ENCODE measurements around the gene LITAFD. TPM values are rescaled to one million over a fixed set of nuclear protein-coding genes. Genes with fewer than 3 reads are reported as not detected.

The LITAFD gene
- not detected in 2 replicates for total RNA-seq

GRCh38 chr16:8882041-8882617, at the start of gene LITAFD:
Gene LITAFD (plus strand): TSS chr16:8882351. CDS start chr16:8884356, 2,005 bp downstream.

GRCh38 chr16:8868416-8869211, 13.5 kb upstream of the LITAFD start, which contains the start of gene CARHSP1:
Gene CARHSP1 (minus strand): TSS chr16:8869006. CDS start chr16:8859328, 9,678 bp downstream.

Other genes with a start within 250 kb of the LITAFD start
- 2.6 and 3.4 TPM in 2 replicates for gene ABAT, start 207.7 kb upstream of the LITAFD start, total RNA-seq
- 3.8 and 5.0 TPM in 2 replicates for gene TMEM186, start 84.7 kb upstream of the LITAFD start, total RNA-seq
- gene PMM2, start 84.5 kb upstream of the LITAFD start, total RNA-seq: 27.3 and 32.8 TPM in 2 replicates
- 87.0 and 99.0 TPM in 2 replicates for gene CARHSP1, start 13.3 kb upstream of the LITAFD start, total RNA-seq
- gene USP7, start 81.6 kb downstream of the LITAFD start, total RNA-seq: 61.7 and 65.0 TPM in 2 replicates
- 66.8 and 77.7 TPM in 2 replicates for gene HAPSTR1, start 209.3 kb downstream of the LITAFD start, total RNA-seq

Data from aortic smooth muscle cell (primary cell).